HG02798 (cell line): ENCODE results near the gene HIBCH.

ENCODE experiments used
- ATAC-seq: cut with Tn5 transposase; IDR thresholded peaks from one replicate; pipeline ENCODE4 v1.9.1; 2021; ENCODE audit warnings: mild to moderate bottlenecking; ENCODE audit not compliant: unreplicated experiment, poor library complexity

The HIBCH gene

GRCh38 chr2:190319555-190320498 lies at the start of gene HIBCH:
Gene HIBCH, minus strand, starts transcription at chr2:190319826. Its CDS starts 76 bp downstream, at chr2:190319750.
- peak; percentile 96 for ATAC-seq

- ATAC-seq = no peak
Observed at GRCh38 chr2:190367091-190367490, 47.5 kb upstream of the HIBCH start.

- no peak for ATAC-seq
Observed at GRCh38 chr2:190366248-190366753, 46.7 kb upstream of the HIBCH start.

GRCh38 chr2:190365499-190366204 lies 46.0 kb upstream of the HIBCH start:
- no peak for ATAC-seq

- no peak for ATAC-seq
Observed at GRCh38 chr2:190362894-190363293, 43.3 kb upstream of the HIBCH start.

- no peak for ATAC-seq
Observed at GRCh38 chr2:190361572-190361971, 41.9 kb upstream of the HIBCH start.

- no peak for ATAC-seq
Observed at GRCh38 chr2:190360965-190361364, 41.3 kb upstream of the HIBCH start.

GRCh38 chr2:190360561-190360960 lies 40.9 kb upstream of the HIBCH start:
- ATAC-seq = no peak

GRCh38 chr2:190358655-190359448 lies 39.2 kb upstream of the HIBCH start:
- peak; percentile 55 for ATAC-seq

- ATAC-seq = no peak
Observed at GRCh38 chr2:190357600-190357999, 38.0 kb upstream of the HIBCH start.

GRCh38 chr2:190355968-190356644 lies 36.5 kb upstream of the HIBCH start:
- ATAC-seq = no peak

GRCh38 chr2:190354003-190354690 lies 34.5 kb upstream of the HIBCH start:
- no peak for ATAC-seq

- no peak for ATAC-seq
Observed at GRCh38 chr2:190353537-190353899, 33.9 kb upstream of the HIBCH start.

GRCh38 chr2:190352668-190353536 lies 33.3 kb upstream of the HIBCH start:
- ATAC-seq = no peak

GRCh38 chr2:190351955-190352354 lies 32.3 kb upstream of the HIBCH start:
- no peak for ATAC-seq

GRCh38 chr2:190350371-190350770 lies 30.7 kb upstream of the HIBCH start:
- ATAC-seq = no peak

GRCh38 chr2:190344276-190344827 lies 24.7 kb upstream of the HIBCH start:
- peak; percentile 77 for ATAC-seq
